T-helper 17 cell (primary cell): ENCODE measurements around the gene CTDSP1. TPM values are rescaled to one million over a fixed set of nuclear protein-coding genes. Genes with fewer than 3 reads are reported as not detected.

Source experiments
- ATAC-seq: fragments of 150-1000 bp; cut with Tn5 transposase; 2 replicates; pipeline ENCODE4 v1.10.0; 2021; ENCODE audit warnings: mild to moderate bottlenecking, moderate library complexity
- DNase-seq, 3 donors: peaks; one replicate each; pipeline versions ENCODE4 v3.0.0 to v3.0.0-alpha.2; 2020 to 2021
- H3K9me3 ChIP-seq: one replicate; pipeline ENCODE4 v1.7.0; 2013; ENCODE audit warnings: low read length, mild to moderate bottlenecking; ENCODE audit not compliant: control insufficient read depth, poor library complexity, severe bottlenecking
- H3K27ac Mint-ChIP-seq: one replicate; pipeline ENCODE4 v1.8.0; 2022; ENCODE audit warnings: mild to moderate bottlenecking, moderate library complexity, mixed read lengths
- H3K27me3 Mint-ChIP-seq: one replicate; pipeline ENCODE4 v1.8.0; 2022; ENCODE audit warnings: mixed read lengths
- H3K36me3 Mint-ChIP-seq: one replicate; pipeline ENCODE4 v1.8.0; 2022; ENCODE audit warnings: low read depth, mixed read lengths
- H3K4me1 Mint-ChIP-seq: one replicate; pipeline ENCODE4 v1.8.0; 2022; ENCODE audit warnings: mild to moderate bottlenecking, mixed read lengths
- H3K4me3 Mint-ChIP-seq: one replicate; pipeline ENCODE4 v1.8.0; 2022; ENCODE audit warnings: mild to moderate bottlenecking, moderate library complexity, mixed read lengths
- total RNA-seq, 4 donors: library from RNA in 2 of 4; stranded (reverse) in 2 of 4; gene quantifications; one replicate each; pipeline ENCODE4 v1.2.3 and lab custom pipeline; 2022 to 2026

Gene CTDSP1
- total RNA-seq, 2 donors from 2014 or later: 109 to 132 TPM

GRCh38 chr2:218368621-218369153, 31.0 kb upstream of the CTDSP1 start:
- H3K36me3 Mint-ChIP-seq: no peaks in the 10 kb centered on the region
- peak overlapping the region; percentile 52 for H3K4me3 Mint-ChIP-seq
- peak overlapping the region; percentile 91 for H3K27ac Mint-ChIP-seq
- peaks cover 19% of the 10 kb centered on the region for H3K4me1 Mint-ChIP-seq
- no peak for DNase-seq
- ATAC-seq: no peak
- H3K27me3 Mint-ChIP-seq: no peaks in the 10 kb centered on the region
- H3K9me3 ChIP-seq: no peaks in the 10 kb centered on the region

GRCh38 chr2:218369330-218369729, 30.3 kb upstream of the CTDSP1 start:
- peaks cover 19% of the 10 kb centered on the region for H3K4me1 Mint-ChIP-seq
- H3K27me3 Mint-ChIP-seq: no peaks in the 10 kb centered on the region
- no peaks in the 10 kb centered on the region for H3K9me3 ChIP-seq
- ATAC-seq (no peak), DNase-seq (no peak)
- H3K4me3 Mint-ChIP-seq: no peak overlapping the region
- no peaks in the 10 kb centered on the region for H3K36me3 Mint-ChIP-seq
- H3K27ac Mint-ChIP-seq: peak overlapping the region; percentile 91

- Mint-ChIP-seq H3K4me3 (no peak overlapping the region), H3K27me3 (no peaks in the 10 kb centered on the region), H3K27ac (peak overlapping the region; percentile 91), H3K36me3 (no peaks in the 10 kb centered on the region), H3K4me1 (peaks cover 19% of the 10 kb centered on the region)
- ATAC-seq: no peak
- no peaks in the 10 kb centered on the region for H3K9me3 ChIP-seq
- no peak for DNase-seq
Observed at GRCh38 chr2:218370410-218371063, 29.1 kb upstream of the CTDSP1 start.

GRCh38 chr2:218371983-218372350, 27.7 kb upstream of the CTDSP1 start:
- H3K27me3 Mint-ChIP-seq: no peaks in the 10 kb centered on the region
- H3K4me3 Mint-ChIP-seq: no peak overlapping the region
- DNase-seq (no peak), ATAC-seq (no peak)
- no peaks in the 10 kb centered on the region for H3K9me3 ChIP-seq
- H3K27ac Mint-ChIP-seq: no peak overlapping the region
- no peaks in the 10 kb centered on the region for H3K36me3 Mint-ChIP-seq
- peaks cover 19% of the 10 kb centered on the region for H3K4me1 Mint-ChIP-seq

- Mint-ChIP-seq H3K27ac (no peak overlapping the region), H3K27me3 (no peaks in the 10 kb centered on the region), H3K4me1 (peaks cover 13% of the 10 kb centered on the region), H3K36me3 (no peaks in the 10 kb centered on the region), H3K4me3 (no peak overlapping the region)
- ATAC-seq (no peak), DNase-seq (no peak)
- no peaks in the 10 kb centered on the region for H3K9me3 ChIP-seq
Observed at GRCh38 chr2:218374795-218375194, 24.9 kb upstream of the CTDSP1 start.

GRCh38 chr2:218375212-218375611, 24.5 kb upstream of the CTDSP1 start:
- ATAC-seq: no peak
- DNase-seq: no peak
- no peaks in the 10 kb centered on the region for H3K36me3 Mint-ChIP-seq
- no peaks in the 10 kb centered on the region for H3K9me3 ChIP-seq
- no peak overlapping the region for H3K27ac Mint-ChIP-seq
- H3K4me3 Mint-ChIP-seq: no peak overlapping the region
- H3K4me1 Mint-ChIP-seq: peaks cover 11% of the 10 kb centered on the region
- no peaks in the 10 kb centered on the region for H3K27me3 Mint-ChIP-seq

- DNase-seq (no peak), ATAC-seq (no peak)
- H3K36me3 Mint-ChIP-seq: no peaks in the 10 kb centered on the region
- H3K27ac Mint-ChIP-seq: no peak overlapping the region
- H3K4me1 Mint-ChIP-seq: peaks cover 4% of the 10 kb centered on the region
- no peaks in the 10 kb centered on the region for H3K9me3 ChIP-seq
- no peaks in the 10 kb centered on the region for H3K27me3 Mint-ChIP-seq
- no peak overlapping the region for H3K4me3 Mint-ChIP-seq
Observed at GRCh38 chr2:218378053-218378452, 21.6 kb upstream of the CTDSP1 start.

GRCh38 chr2:218381916-218382366, 17.7 kb upstream of the CTDSP1 start, which contains the start of gene SLC11A1:
TSS of gene SLC11A1 (plus strand) at chr2:218382273. CDS start at chr2:218382369, 96 bp downstream.
- peak; percentile 25 for ATAC-seq
- H3K9me3 ChIP-seq: no peaks in the 10 kb centered on the region
- H3K4me1 Mint-ChIP-seq: peaks cover 2% of the 10 kb centered on the region
- no peak for DNase-seq
- H3K27me3 Mint-ChIP-seq: peaks cover 6% of the 10 kb centered on the region
- H3K36me3 Mint-ChIP-seq: no peaks in the 10 kb centered on the region
- no peak within 1 kb of the TSS for H3K4me3 Mint-ChIP-seq
- no peak within 1 kb of the TSS for H3K27ac Mint-ChIP-seq

GRCh38 chr2:218382785-218383184, 16.9 kb upstream of the CTDSP1 start:
- DNase-seq (no peak), ATAC-seq (no peak)
- no peaks in the 10 kb centered on the region for H3K9me3 ChIP-seq
- Mint-ChIP-seq H3K4me1 (peaks cover 7% of the 10 kb centered on the region), H3K27ac (no peak overlapping the region), H3K4me3 (no peak overlapping the region), H3K36me3 (no peaks in the 10 kb centered on the region), H3K27me3 (peaks cover 11% of the 10 kb centered on the region)

- no peaks in the 10 kb centered on the region for H3K9me3 ChIP-seq
- ATAC-seq: no peak
- no peaks in the 10 kb centered on the region for H3K36me3 Mint-ChIP-seq
- peaks cover 11% of the 10 kb centered on the region for H3K27me3 Mint-ChIP-seq
- no peak overlapping the region for H3K4me3 Mint-ChIP-seq
- peaks cover 7% of the 10 kb centered on the region for H3K4me1 Mint-ChIP-seq
- no peak for DNase-seq
- H3K27ac Mint-ChIP-seq: no peak overlapping the region
Observed at GRCh38 chr2:218383892-218384519, 15.7 kb upstream of the CTDSP1 start.

- Mint-ChIP-seq H3K4me1 (peaks cover 5% of the 10 kb centered on the region), H3K27ac (no peak overlapping the region), H3K36me3 (no peaks in the 10 kb centered on the region), H3K4me3 (no peak overlapping the region), H3K27me3 (peaks cover 11% of the 10 kb centered on the region)
- H3K9me3 ChIP-seq: no peaks in the 10 kb centered on the region
- no peak for DNase-seq
- ATAC-seq: no peak
Observed at GRCh38 chr2:218384975-218385374, 14.7 kb upstream of the CTDSP1 start.

- no peak overlapping the region for H3K27ac Mint-ChIP-seq
- H3K4me3 Mint-ChIP-seq: no peak overlapping the region
Observed at GRCh38 chr2:218386505-218387368, 12.9 kb upstream of the CTDSP1 start.

More at GRCh38 chr2:218386505-218387368, 12.9 kb upstream of the CTDSP1 start:
- no peaks in the 10 kb centered on the region for H3K9me3 ChIP-seq
- DNase-seq (no peak), ATAC-seq (no peak)
- Mint-ChIP-seq H3K4me1 (peaks cover 4% of the 10 kb centered on the region), H3K36me3 (no peaks in the 10 kb centered on the region), H3K27me3 (peaks cover 11% of the 10 kb centered on the region)
